Activated CD8-positive, alpha-beta memory T cell treated with anti-CD3 and anti-CD28 coated beads for 24 hours (primary cell): ENCODE measurements around the gene B3GALT5.

ENCODE experiments used
- DNase-seq: peaks from one replicate; pipeline ENCODE4 v3.0.0-alpha.2; 2020

Gene B3GALT5

DNA sequence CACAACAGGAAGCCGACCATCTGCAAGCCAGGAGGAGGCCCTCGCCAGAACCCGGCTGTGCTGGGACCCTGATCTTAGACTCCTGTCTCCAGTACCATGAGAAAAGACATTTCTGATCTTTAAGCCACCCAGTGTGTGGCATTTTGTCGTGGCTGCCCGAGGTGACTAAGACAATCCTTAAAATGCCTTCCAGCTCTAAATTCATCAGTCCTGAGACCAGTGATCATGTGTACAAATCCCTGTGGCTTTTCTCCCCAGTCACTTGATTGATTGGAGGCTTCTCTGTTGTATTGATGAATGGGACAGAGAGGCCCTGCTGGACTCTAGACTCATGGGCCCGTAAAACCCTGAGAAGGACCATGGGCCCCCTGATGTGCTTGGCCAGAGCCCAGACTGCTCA, 36.1 kb downstream of the B3GALT5 start:
- no peak for DNase-seq

DNA sequence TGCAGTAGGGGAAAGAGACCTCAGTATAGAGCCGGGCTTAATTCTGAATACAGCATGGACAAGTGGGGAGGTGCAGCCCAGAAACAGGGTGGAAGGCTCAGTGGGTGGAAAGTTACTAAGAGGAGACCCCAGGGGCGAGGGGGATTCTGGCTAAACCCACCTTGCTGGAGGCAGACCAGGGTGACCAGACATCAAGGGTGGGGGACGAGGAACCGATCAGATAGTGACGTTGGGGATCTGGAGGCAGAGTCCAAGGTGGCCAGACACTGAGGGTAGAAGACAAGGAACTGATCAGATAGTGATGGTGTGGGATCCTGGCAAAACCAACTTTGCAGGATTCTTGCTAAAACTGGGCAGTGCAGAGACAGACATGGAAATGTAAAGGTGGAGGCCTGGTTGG, 36.8 kb downstream of the B3GALT5 start:
- DNase-seq, result no peak

DNA sequence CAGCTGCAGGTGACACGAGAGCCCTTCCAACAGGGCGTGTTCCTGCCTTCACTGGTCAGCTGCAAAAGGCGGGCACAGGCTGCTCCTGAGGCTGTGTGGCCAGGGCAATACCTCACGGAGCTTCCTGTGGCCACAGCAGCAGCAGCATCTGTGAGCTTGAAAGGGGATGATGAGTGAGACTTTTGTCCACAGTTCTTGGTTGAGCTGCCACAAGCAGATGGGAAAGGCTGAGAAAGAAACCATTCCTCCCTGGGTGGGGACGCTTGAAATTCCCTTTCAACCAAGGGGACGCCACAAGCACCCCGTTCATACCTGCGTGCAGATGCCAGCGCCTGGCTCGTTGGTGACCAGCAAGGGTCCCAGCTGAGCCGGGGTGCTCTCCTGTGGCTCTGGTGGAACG, 37.6 kb downstream of the B3GALT5 start:
- no peak for DNase-seq

- no peak for DNase-seq
Observed at GRCh38 chr21:39650801-39651200, 38.1 kb downstream of the B3GALT5 start.

GRCh38 chr21:39651206-39651605, 38.5 kb downstream of the B3GALT5 start:
- DNase-seq, result no peak

DNA sequence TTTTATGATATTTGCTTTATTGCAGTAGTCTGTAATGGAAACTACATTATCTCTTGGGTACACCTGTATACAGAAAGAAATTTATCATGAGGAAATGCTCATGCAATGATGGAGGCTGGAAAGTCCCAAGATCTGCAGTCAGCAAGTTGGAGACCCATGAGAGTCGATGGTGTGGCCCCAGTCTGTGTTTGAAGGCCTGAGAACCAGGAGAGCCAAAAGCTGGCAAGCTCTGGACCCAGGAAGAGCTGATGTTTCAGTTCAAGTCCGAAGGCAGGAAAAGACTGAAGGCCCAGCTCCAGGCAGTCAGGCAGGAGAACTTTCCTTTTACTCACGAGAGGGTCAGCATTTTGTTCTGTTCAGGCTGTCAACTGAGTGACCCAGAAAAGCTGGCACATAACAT, 42.2 kb downstream of the B3GALT5 start:
- DNase-seq, result no peak

- DNase-seq, result no peak
Observed at GRCh38 chr21:39655589-39655988, 42.8 kb downstream of the B3GALT5 start.

- DNase-seq, result no peak
Observed at GRCh38 chr21:39656209-39656608, 43.5 kb downstream of the B3GALT5 start.

DNA sequence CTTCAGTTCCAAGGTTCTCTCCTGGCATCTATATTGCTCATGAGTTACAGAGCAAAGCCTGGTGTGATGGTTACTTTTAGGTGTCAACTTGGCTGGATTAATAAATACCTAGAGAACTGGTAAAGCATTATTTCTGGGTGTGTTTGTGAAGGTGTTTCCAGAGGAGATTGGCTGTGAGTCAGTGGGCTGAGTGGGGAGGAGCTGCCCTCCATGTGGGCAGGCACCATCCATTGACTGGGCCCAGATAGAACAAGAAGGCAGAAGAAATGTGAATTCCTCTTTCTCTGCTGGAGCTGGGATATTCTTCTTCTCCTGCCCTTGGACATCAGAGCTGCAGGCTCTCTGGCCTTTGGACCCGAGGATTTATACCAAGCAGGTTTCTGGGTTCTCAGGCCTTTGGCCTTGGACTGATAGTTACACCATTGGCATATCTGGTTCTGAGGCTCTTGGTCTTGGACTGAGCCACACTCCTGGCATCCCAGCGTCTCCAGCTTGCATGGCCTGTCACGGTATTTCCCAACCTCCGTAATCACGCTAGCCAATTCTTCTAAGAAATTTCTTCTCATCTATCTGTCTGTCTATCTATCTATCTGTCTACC, 44.5 kb downstream of the B3GALT5 start:
- no peak for DNase-seq

DNA sequence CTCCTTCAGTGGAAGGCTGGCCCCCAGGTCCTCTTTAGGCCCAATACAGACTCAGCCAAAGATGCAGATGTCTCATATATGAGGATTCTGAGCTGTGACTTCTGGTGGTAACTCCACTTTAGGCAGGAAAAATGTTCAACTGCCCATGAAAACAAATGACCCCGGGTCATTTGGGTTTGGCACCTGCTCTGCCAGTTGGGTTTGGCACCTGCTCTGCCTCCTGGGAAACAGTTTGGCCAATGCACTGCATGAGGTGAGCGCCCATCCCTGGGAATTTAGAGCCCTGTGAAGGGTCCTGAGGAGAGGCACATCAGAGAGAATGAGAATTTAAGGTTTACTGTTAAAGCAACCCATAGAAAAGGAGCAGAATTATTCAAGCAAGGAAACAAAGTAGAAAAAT, 45.3 kb downstream of the B3GALT5 start:
- DNase-seq, result no peak

DNA sequence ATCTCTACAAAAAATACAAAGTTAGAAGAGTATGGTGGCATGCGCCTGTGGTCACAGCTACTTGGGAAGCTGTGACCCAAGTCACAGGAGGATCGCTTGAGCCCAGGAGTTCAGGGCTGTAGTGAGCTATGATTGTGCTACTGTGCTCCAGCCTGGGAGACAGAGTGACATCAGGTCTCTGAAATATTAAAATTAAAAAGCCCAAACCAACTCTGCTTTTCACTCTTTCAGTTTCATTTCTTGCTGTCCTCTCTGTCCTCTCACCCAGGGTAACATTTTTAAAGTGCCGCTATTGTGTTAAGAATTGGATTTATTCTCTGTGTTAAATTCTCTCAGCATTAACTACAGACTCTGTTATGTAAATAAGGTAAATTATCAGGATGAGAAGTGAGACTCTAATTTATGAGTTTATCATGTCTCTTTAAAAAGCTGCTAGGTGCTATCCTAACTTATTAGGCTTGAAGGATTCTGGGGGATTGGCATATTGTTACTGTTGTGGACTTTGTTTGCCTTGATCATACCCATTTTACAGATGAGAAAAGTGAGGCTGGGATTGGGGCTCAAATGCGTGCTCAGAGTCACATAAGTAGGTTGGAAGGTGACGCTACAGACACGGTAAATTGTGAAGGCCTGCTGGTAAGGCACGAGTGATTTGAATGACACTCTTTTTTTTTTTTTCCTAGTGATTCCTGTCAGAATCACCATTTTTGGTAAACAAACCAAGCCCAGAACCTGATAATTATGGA, 46.5 kb downstream of the B3GALT5 start:
- DNase-seq, result no peak

DNA sequence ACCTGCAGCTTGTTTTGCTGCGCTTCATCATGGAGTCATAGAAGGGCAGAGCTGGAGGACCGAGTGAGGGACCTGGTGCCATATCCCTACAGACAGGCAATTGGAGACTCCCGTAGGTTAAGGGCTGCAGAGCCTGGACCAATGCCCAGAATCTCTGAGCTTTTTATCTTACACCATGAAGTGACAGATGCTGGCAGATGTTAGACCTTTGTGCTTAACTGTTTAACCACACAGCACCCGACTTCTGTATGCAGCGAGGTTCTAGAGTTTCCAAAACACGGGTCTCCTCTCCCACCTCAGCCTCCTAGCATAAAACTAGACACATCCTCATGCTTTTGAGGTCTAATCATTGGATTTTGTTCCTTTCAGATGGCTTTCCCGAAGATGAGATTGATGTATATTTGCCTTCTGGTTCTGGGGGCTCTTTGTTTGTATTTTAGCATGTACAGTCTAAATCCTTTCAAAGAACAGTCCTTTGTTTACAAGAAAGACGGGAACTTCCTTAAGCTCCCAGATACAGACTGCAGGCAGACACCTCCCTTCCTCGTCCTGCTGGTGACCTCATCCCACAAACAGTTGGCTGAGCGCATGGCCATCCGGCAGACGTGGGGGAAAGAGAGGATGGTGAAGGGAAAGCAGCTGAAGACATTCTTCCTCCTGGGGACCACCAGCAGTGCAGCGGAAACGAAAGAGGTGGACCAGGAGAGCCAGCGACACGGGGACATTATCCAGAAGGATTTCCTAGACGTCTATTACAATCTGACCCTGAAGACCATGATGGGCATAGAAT, 47.6 kb downstream of the B3GALT5 start:
- no peak for DNase-seq

DNA sequence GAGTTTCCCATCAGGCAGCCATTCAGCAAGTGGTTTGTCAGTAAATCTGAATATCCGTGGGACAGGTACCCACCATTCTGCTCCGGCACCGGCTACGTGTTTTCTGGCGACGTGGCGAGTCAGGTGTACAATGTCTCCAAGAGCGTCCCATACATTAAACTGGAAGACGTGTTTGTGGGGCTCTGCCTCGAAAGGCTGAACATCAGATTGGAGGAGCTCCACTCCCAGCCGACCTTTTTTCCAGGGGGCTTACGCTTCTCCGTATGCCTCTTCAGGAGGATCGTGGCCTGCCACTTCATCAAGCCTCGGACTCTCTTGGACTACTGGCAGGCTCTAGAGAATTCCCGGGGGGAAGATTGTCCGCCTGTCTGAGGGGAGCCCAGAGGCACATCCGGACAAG, 48.4 kb downstream of the B3GALT5 start:
- DNase-seq, result no peak

DNA sequence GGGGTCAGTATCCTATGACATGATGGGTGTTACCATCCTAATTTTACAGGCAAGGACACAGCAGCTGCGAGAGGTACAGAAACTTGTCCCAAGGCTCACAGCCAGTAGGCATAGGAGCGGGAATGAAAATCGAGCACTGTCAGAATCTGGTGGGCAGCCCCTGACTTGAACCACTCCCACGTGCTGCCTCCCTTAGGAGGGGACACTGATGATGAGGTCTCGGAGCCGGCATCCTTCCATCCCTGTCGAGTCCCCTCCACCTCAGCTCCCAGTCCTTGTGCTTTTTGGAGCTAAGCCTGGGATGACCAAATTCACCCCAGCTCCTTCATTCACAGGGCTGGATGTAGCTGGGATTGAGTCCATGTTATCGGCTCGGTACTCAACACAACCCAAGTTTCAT, 49.0 kb downstream of the B3GALT5 start:
- no peak for DNase-seq

DNA sequence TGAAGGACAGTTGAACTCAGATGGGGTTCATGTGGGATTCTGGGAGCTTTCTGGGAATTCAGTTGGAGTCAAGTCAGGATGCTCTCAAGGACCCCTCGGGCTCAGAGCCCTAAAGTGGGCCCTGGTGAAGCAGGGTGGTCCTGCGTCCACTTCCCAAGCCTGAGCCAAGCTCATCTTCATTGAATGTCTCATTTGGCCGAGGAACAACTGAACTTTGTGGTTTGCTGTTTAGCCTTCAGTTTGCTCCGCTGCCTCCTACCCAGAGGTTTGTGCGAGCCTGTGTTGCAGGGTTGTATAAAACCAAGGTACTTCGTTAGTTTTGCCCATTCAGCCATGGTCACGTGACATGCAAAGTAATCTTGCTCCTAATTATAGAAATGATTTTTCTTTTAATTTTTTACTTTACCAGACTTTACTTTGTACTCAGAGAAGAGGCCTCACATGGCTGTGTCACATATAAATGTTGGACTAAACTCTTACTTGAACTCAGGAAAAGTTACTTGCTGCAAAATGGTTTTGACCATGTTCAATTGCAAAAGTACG, 49.7 kb downstream of the B3GALT5 start:
- DNase-seq, result no peak

- no peak for DNase-seq
Observed at GRCh38 chr21:39663066-39663465, 50.3 kb downstream of the B3GALT5 start.

DNA sequence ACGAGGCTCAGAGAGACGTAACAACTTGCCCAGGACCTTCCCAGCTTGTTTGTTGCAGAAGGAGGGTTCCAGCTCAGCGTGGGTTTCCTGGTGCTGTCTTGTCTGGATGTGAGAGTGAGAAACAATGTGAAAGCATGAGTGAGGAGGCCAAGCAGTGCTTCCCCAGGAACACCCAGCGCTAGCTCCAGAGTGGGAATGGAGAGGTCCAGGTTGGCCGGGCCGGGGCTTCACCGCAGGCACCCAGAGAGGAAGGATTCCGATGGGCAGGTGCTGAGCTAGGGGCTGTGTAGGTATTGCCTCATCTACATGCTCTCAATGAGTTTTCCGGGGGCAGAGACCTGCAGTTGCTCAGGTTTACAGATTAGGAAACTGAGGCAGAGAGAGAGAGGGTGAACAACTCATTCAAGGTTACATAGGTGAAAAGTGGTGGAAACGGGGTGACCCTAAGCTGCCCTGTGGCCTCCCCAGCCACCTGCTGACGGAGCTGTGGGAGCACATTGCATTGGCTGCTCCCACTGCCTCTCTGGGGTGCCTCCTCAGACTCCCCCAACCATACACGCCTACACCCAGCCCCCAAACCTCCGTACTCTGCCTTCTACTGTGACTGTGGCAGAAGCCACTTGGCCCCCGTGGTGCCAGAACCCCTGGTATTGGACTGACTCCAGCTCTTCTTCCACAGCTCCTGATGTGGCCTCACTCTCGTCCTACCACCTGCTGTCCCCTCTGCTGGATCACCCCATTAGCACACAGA, 51.2 kb downstream of the B3GALT5 start:
- no peak for DNase-seq

GRCh38 chr21:39664586-39664985, 51.8 kb downstream of the B3GALT5 start:
- no peak for DNase-seq

DNA sequence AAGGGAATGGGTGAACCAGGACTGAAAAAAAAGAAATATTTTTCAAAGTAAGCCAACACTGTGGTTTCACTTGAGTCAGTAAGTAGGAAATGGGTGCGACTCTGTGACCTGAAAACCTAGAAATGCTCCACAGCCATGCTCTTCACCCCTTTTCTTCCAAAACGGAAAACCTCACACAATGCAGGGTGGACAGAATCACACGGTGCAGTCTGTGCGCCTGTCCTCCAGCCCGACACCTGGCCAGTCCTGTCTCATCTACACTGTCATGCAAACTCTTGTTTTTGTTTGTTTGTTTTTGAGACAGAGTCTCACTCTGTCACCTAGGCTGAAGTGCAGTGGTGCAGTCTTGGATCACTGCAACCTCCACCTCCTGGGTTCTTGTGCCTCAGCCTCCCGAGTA, 53.3 kb downstream of the B3GALT5 start:
- no peak for DNase-seq

GRCh38 chr21:39666681-39667315, 54.1 kb downstream of the B3GALT5 start:
- DNase-seq, result no peak

DNA sequence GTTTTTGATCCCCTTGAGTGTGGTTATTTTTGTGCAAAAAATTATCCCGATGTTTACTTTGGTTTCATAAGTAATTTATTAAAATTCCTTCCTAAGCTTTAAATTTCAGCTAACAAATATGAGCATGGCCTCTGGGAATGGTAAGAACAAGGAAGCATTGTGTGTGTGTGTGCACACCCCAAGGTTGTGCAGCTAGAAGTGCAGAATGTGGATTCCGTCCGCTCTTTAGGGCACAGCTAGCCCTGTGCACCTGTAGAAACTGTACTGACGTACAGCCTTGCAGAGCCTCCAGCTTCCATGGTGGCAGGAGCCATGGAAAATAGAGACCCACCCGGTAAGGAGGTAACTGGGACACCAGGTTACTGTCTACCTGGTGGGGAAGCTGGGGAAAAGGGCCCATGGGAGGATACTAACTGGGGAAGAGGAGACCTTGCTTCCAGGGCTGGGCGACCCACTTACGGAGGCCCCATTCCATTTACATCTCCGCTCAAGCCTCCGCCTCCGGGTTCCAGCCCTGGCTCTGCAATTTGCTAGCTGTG, 54.7 kb downstream of the B3GALT5 start:
- no peak for DNase-seq

- DNase-seq, result no peak
Observed at GRCh38 chr21:39668369-39668768, 55.6 kb downstream of the B3GALT5 start.
